ENCODE results near the gene TMEM231.
"Not testable (repeated sequence)": the region's sequence is repeated elsewhere in the genome, so short reads cannot be mapped to it uniquely, and the experiment has no call there.

TMEM231 gene

GRCh38 chr16:75532142-75532765, 23.8 kb downstream of the TMEM231 start:
- DNase-seq (ENCODE audit: low read depth in 2 of 2), result no peak

GRCh38 chr16:75529959-75530358, 26.1 kb downstream of the TMEM231 start:
- DNase-seq (ENCODE audit: low read depth in 2 of 2), result no peak

GRCh38 chr16:75529056-75529905, 26.8 kb downstream of the TMEM231 start:
- no peak for DNase-seq (ENCODE audit: low read depth in 2 of 2)

- no peak for DNase-seq (ENCODE audit: low read depth in 2 of 2)
These were observed 28.2 kb downstream of the TMEM231 start for GRCh38 chr16:75527825-75528299.

GRCh38 chr16:75526032-75526790, 29.8 kb downstream of the TMEM231 start:
- no peak for DNase-seq (ENCODE audit: low read depth in 2 of 2)

- DNase-seq (ENCODE audit: low read depth in 2 of 2), result no peak
These were observed 36.9 kb downstream of the TMEM231 start for GRCh38 chr16:75519175-75519574.

GRCh38 chr16:75516189-75516966, 39.7 kb downstream of the TMEM231 start:
- not testable (repeated sequence) for DNase-seq (ENCODE audit: low read depth in 2 of 2)

GRCh38 chr16:75514296-75514695, 41.8 kb downstream of the TMEM231 start:
- DNase-seq (ENCODE audit: low read depth in 2 of 2), result no peak

- no peak for DNase-seq (ENCODE audit: low read depth in 2 of 2)
These were observed 49.5 kb downstream of the TMEM231 start for GRCh38 chr16:75506574-75506973.

- no peak for DNase-seq (ENCODE audit: low read depth in 2 of 2)
These were observed 49.9 kb downstream of the TMEM231 start for GRCh38 chr16:75506107-75506506.

GRCh38 chr16:75503801-75504200, 52.3 kb downstream of the TMEM231 start:
- DNase-seq (ENCODE audit: low read depth in 2 of 2), result no peak

- DNase-seq (ENCODE audit: low read depth in 2 of 2), result no peak
These were observed 53.0 kb downstream of the TMEM231 start for GRCh38 chr16:75502916-75503605.

GRCh38 chr16:75501820-75502219, 54.2 kb downstream of the TMEM231 start:
- DNase-seq (ENCODE audit: low read depth in 2 of 2), result not testable (repeated sequence)

GRCh38 chr16:75501359-75501758, 54.7 kb downstream of the TMEM231 start:
- DNase-seq (ENCODE audit: low read depth in 2 of 2), result no peak

- DNase-seq (ENCODE audit: low read depth in 2 of 2), result not testable (repeated sequence)
These were observed 57.3 kb downstream of the TMEM231 start for GRCh38 chr16:75498605-75499322.

- no peak for DNase-seq (ENCODE audit: low read depth in 2 of 2)
These were observed 58.5 kb downstream of the TMEM231 start for GRCh38 chr16:75497558-75497957.

GRCh38 chr16:75495076-75495674, 60.9 kb downstream of the TMEM231 start, which contains the start of gene CHST6:
Gene CHST6 (minus strand): TSS chr16:75495441. CDS start chr16:75479828, 15,613 bp downstream.
- DNase-seq (ENCODE audit: low read depth in 2 of 2), result no peak

- DNase-seq (ENCODE audit: low read depth in 2 of 2), result no peak
These were observed 61.4 kb downstream of the TMEM231 start for GRCh38 chr16:75494661-75495075.

GRCh38 chr16:75494184-75494583, 61.9 kb downstream of the TMEM231 start:
- no peak for DNase-seq (ENCODE audit: low read depth in 2 of 2)

- no peak for DNase-seq (ENCODE audit: low read depth in 2 of 2)
These were observed 64.2 kb downstream of the TMEM231 start for GRCh38 chr16:75491876-75492275.

All from stimulated activated CD4-positive, alpha-beta T cell treated with anti-CD3 and anti-CD28 coated beads, Interleukin-4, amount 100 ng/mL, for 48 hours (primary cell).